Loucy (cell line): ENCODE data around the gene OR4D9.
A peak's percentile ranks its signal among the peaks of the same experiment; 100 is the strongest.

Experiments used
- H2AFZ ChIP-seq: fragments of 200-600 bp; sonication (generic); 2 replicates; pipeline ENCODE4 v1.6.0; 2016; ENCODE audit warnings: antibody characterized with exemption, mild to moderate bottlenecking, low read length, moderate library complexity
- H3F3A ChIP-seq: fragments of 200-600 bp; 2 replicates; pipeline ENCODE4 v1.6.0; 2016; ENCODE audit warnings: antibody characterized with exemption, low read depth, mild to moderate bottlenecking
- H3K27me3 ChIP-seq: fragments of 200-600 bp; sonication (generic); 2 replicates; pipeline ENCODE4 v1.6.1; 2014; ENCODE audit warnings: low read length, mild to moderate bottlenecking; ENCODE audit not compliant: insufficient read depth, poor library complexity, severe bottlenecking
- H3K36me3 ChIP-seq: fragments of 200-600 bp; sonication (generic); 2 replicates; pipeline ENCODE4 v1.6.1; 2016; ENCODE audit warnings: low read length; ENCODE audit not compliant: insufficient read depth
- H3K4me1 ChIP-seq: fragments of 200-600 bp; sonication (generic); 2 replicates; pipeline ENCODE4 v1.5.1; 2014; ENCODE audit warnings: low read length, mild to moderate bottlenecking; ENCODE audit not compliant: insufficient read depth, poor library complexity, severe bottlenecking
- H3K4me2 ChIP-seq: fragments of 200-600 bp; sonication (generic); 2 replicates; pipeline ENCODE4 v1.6.0; 2014; ENCODE audit warnings: antibody characterized with exemption, low read length, low read depth, mild to moderate bottlenecking; ENCODE audit not compliant: poor library complexity, severe bottlenecking
- H3K4me3 ChIP-seq: fragments of 200-600 bp; sonication (generic); 2 replicates; pipeline ENCODE4 v1.5.1; 2014; ENCODE audit warnings: low read length, mild to moderate bottlenecking, mixed read lengths; ENCODE audit not compliant: poor library complexity, severe bottlenecking
- H3K79me2 ChIP-seq: fragments of 200-600 bp; sonication (generic); 2 replicates; pipeline ENCODE4 v1.6.1; 2014; ENCODE audit warnings: low read length; ENCODE audit not compliant: insufficient read depth
- H3K9ac ChIP-seq: fragments of 200-600 bp; sonication (generic); 2 replicates; pipeline ENCODE4 v1.6.0; 2014; ENCODE audit warnings: mild to moderate bottlenecking, low read depth, low read length, moderate library complexity; ENCODE audit not compliant: poor library complexity, severe bottlenecking
- H3K9me2 ChIP-seq: fragments of 200-600 bp; sonication (generic); replicated peaks from 2 replicates; pipeline ENCODE4 v1.6.1; 2016; ENCODE audit warnings: low read depth, low read length, mixed read lengths
- H3K9me3 ChIP-seq: fragments of 200-600 bp; sonication (generic); 2 replicates; pipeline ENCODE4 v1.6.1; 2014; ENCODE audit warnings: mild to moderate bottlenecking, antibody characterized with exemption, low read length, low read depth; ENCODE audit not compliant: insufficient read depth
- H4K20me1 ChIP-seq: fragments of 200-600 bp; sonication (generic); 2 replicates; pipeline ENCODE4 v1.6.0; 2014; ENCODE audit warnings: antibody characterized with exemption, low read length, mild to moderate bottlenecking; ENCODE audit not compliant: insufficient read depth, poor library complexity, severe bottlenecking
- CTCF ChIP-seq: fragments of 200-600 bp; sonication (generic); conservative IDR thresholded peaks from 2 replicates; pipeline ENCODE4 v1.5.1; 2014; ENCODE audit warnings: mild to moderate bottlenecking, antibody characterized with exemption, low read length
- EZH2phosphoT487 ChIP-seq: fragments of 200-600 bp; IDR thresholded peaks from 2 replicates; pipeline ENCODE4 v1.6.1; 2018; ENCODE audit warnings: antibody characterized with exemption, mild to moderate bottlenecking, moderate library complexity, borderline replicate concordance

The OR4D9 gene

DNA sequence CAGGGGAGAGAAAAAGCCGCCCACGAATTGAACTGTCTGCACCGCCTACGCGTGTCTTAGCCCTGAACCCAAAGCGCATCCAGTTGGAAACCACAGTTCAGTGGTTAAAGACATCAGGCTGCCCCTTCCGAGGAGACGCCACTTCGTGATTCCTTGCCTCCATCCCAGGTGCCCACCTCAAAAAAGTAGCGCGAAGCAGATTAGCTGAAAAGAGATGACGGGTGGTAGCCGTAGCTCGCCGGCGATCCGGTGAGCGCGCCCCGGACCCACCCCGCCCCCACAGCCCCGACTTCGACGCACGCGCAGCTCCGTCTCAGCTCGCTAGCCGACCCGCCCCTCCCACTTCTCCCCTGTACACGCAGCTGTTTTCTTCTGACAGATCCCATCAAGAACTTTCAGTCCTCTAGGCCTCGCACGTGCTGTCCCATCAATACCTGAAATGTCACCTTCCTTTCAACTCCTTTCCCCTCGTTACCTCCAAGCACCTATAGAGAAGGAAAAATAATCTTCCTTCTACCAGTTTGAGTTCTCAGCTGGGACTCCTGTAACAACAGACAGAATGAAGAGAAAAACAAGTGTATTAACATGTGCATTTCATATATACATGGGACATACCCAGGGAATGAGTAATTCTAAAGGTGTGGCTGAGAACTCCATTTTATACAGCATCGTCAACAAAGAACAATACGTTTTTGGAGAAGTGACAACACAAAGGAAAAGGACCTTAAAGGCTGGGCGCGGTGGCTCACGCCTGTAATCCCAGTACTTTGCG lies 49.5 kb downstream of the OR4D9 start:
- Histone ChIP-seq H2AFZ (peak overlapping the region; percentile 98), H3K9me2 (no peaks in the 10 kb centered on the region), H3K27me3 (no peaks in the 10 kb centered on the region), H3K4me2 (peak overlapping the region; percentile 78), H3K36me3 (no peaks in the 10 kb centered on the region), H3K4me1 (peaks cover 10% of the 10 kb centered on the region), H4K20me1 (no peaks in the 10 kb centered on the region), H3K9me3 (no peaks in the 10 kb centered on the region), H3K79me2 (no peaks in the 10 kb centered on the region), H3K9ac (peak overlapping the region; percentile 96), H3K4me3 (peak overlapping the region; percentile 94), H3F3A (peaks cover 10% of the 10 kb centered on the region; the same call in 1 of the 2 replicates)
- TF ChIP-seq CTCF (no peak), EZH2phosphoT487 (no peak)

DNA sequence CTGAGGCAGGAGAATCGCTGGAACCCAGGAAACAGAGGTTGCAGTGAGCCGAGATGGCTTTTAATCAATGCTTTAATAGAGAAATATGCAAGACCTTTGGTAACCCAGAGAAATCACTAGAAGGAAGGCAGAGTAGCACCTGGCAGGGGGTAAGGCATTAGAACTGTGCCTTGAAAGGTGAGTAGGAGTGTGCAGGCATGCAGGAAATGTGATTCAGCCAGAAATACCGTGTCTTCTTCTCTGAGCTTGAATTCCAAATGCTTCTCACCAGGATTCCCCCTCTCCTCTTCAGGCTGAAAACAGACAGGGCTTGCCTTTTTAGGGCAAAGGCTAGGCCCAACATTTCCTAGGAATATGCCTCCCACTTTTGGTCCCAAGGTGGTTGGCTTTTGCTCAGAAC lies 51.0 kb downstream of the OR4D9 start:
- no peak overlapping the region for H3K4me3 ChIP-seq
- no peaks in the 10 kb centered on the region for H3K9me3 ChIP-seq
- H3K4me2 ChIP-seq, result no peak overlapping the region
- H3K36me3 ChIP-seq, result no peaks in the 10 kb centered on the region
- H3K9me2 ChIP-seq, result no peaks in the 10 kb centered on the region
- H3K27me3 ChIP-seq, result no peaks in the 10 kb centered on the region
- peaks cover 9% of the 10 kb centered on the region; the same call in 1 of the 2 replicates for H3F3A ChIP-seq
- H2AFZ ChIP-seq, result no peak overlapping the region
- H3K9ac ChIP-seq, result no peak overlapping the region
- H4K20me1 ChIP-seq, result no peaks in the 10 kb centered on the region
- H3K4me1 ChIP-seq, result peaks cover 14% of the 10 kb centered on the region
- H3K79me2 ChIP-seq, result no peaks in the 10 kb centered on the region
- TF ChIP-seq CTCF (no peak), EZH2phosphoT487 (no peak)
